HEK293T (cell line): ENCODE measurements around the gene IP6K3.

Source experiments
- CTCF ChIA-PET: fragments of 350-600 bp; formaldehyde crosslinking; extraction: SDS; loops from one replicate; lab custom pipeline; 2021; ENCODE audit warnings: antibody characterized with exemption, inconsistent platforms; lab: Yijun Ruan, JAX
- POLR2A ChIA-PET: fragments of 350-600 bp; formaldehyde crosslinking; extraction: SDS; loops from one replicate; lab custom pipeline; 2020; ENCODE audit warnings: antibody characterized with exemption, inconsistent platforms; lab: Yijun Ruan, JAX
- DNase-seq: peaks from one replicate; pipeline ENCODE4 v3.0.0; 2012; ENCODE audit warnings: mixed read lengths; ENCODE audit errors: extremely low spot score
- ARNT ChIP-seq: fragments of 450-650 bp; IDR thresholded peaks from 2 replicates; pipeline ENCODE4 v1.6.1; 2017; ENCODE audit warnings: mild to moderate bottlenecking
- BHLHE40 ChIP-seq: fragments of 450-650 bp; IDR thresholded peaks from 2 replicates; pipeline ENCODE4 v1.6.1; 2016; ENCODE audit warnings: mild to moderate bottlenecking, moderate library complexity, borderline replicate concordance
- CTBP1 ChIP-seq: fragments of 450-650 bp; IDR thresholded peaks from 2 replicates; pipeline ENCODE4 v1.6.1; 2016; ENCODE audit warnings: borderline replicate concordance
- ELF4 ChIP-seq: fragments of 450-650 bp; IDR thresholded peaks from 2 replicates; pipeline ENCODE4 v1.6.1; 2017; ENCODE audit warnings: antibody characterized with exemption
- FOXA1 ChIP-seq: fragments of 450-650 bp; IDR thresholded peaks from 2 replicates; pipeline ENCODE4 v1.6.1; 2016; ENCODE audit warnings: mild to moderate bottlenecking
- FOXK2 ChIP-seq: fragments of 450-650 bp; IDR thresholded peaks from 2 replicates; pipeline ENCODE4 v1.6.1; 2016; ENCODE audit warnings: mild to moderate bottlenecking
- FOXM1 ChIP-seq: fragments of 450-650 bp; IDR thresholded peaks from 2 replicates; pipeline ENCODE4 v1.6.1; 2017; ENCODE audit warnings: mild to moderate bottlenecking, borderline replicate concordance
- HDGF ChIP-seq: fragments of 450-650 bp; IDR thresholded peaks from 2 replicates; pipeline ENCODE4 v1.6.1; 2017; ENCODE audit warnings: antibody characterized with exemption, borderline replicate concordance
- L3MBTL2 ChIP-seq: fragments of 450-650 bp; conservative IDR thresholded peaks from 2 replicates; pipeline ENCODE4 v1.6.1; 2016; ENCODE audit warnings: mild to moderate bottlenecking
- LEF1 ChIP-seq: fragments of 450-650 bp; IDR thresholded peaks from 2 replicates; pipeline ENCODE4 v1.6.1; 2017; ENCODE audit warnings: mild to moderate bottlenecking, borderline replicate concordance
- NFRKB ChIP-seq: fragments of 450-650 bp; IDR thresholded peaks from 2 replicates; pipeline ENCODE4 v1.6.1; 2016; ENCODE audit warnings: mild to moderate bottlenecking, moderate library complexity
- PKNOX1 ChIP-seq: fragments of 450-650 bp; IDR thresholded peaks from 2 replicates; pipeline ENCODE4 v1.6.1; 2016
- SP1 ChIP-seq: fragments of 450-650 bp; IDR thresholded peaks from 2 replicates; pipeline ENCODE4 v1.6.1; 2017
- SUZ12 ChIP-seq: fragments of 450-650 bp; IDR thresholded peaks from 2 replicates; pipeline ENCODE4 v1.6.1; 2016; ENCODE audit warnings: mild to moderate bottlenecking
- TARDBP ChIP-seq: fragments of 450-650 bp; IDR thresholded peaks from 2 replicates; pipeline ENCODE4 v1.6.1; 2016
- ZNF384 ChIP-seq: fragments of 450-650 bp; IDR thresholded peaks from 2 replicates; pipeline ENCODE4 v1.6.1; 2016

Gene IP6K3

GRCh38 chr6:33761922-33762629 lies 15.4 kb upstream of the IP6K3 start:
- DNase-seq = peak; percentile 50
- ChIA-PET POLR2A (interaction anchor here (3.7 kb wide), 1 partner anchor 51 kb away, joined by 22 read pairs; the partner anchor contains the start of gene UQCC2), CTCF (interaction anchor here (0.6 to 2.6 kb wide), 6 partner anchors 9 to 51 kb away, joined by 3 to 11 read pairs (median 4); partner anchors contain the start of gene UQCC2)
- TF ChIP-seq BHLHE40 (no peak), ZNF384 (no peak), CTBP1 (no peak), HDGF (no peak), L3MBTL2 (no peak), LEF1 (no peak), ARNT (no peak), FOXK2 (no peak), FOXM1 (no peak), NFRKB (no peak), SUZ12 (no peak)

- CTCF ChIA-PET = interaction anchor here (0.6 to 2.6 kb wide), 8 partner anchors 10 to 51 kb away, joined by 3 to 11 read pairs (median 3); partner anchors contain the start of gene UQCC2
- TF ChIP-seq SUZ12 (no peak), ARNT (no peak), TARDBP (no peak), SP1 (no peak), CTBP1 (no peak), FOXM1 (no peak), PKNOX1 (no peak), LEF1 (no peak), ZNF384 (no peak), ELF4 (no peak), HDGF (no peak), L3MBTL2 (no peak), FOXA1 (no peak)
- no peak for DNase-seq
- POLR2A ChIA-PET = interaction anchor here (3.7 kb wide), 1 partner anchor 50 kb away, joined by 22 read pairs; the partner anchor contains the start of gene UQCC2
These were observed 14.8 kb upstream of the IP6K3 start for GRCh38 chr6:33761581-33761921.

GRCh38 chr6:33759887-33760629 lies 13.4 kb upstream of the IP6K3 start:
- CTCF ChIA-PET = interaction anchor here (0.6 to 2.5 kb wide), 10 partner anchors 11 to 261 kb away, joined by 3 to 13 read pairs (median 3); no protein-coding TSS in a partner anchor
- TF ChIP-seq FOXK2 (no peak), ZNF384 (no peak)
- DNase-seq = no peak
- POLR2A ChIA-PET = interaction anchor here (3.7 kb wide), 1 partner anchor 49 kb away, joined by 22 read pairs; the partner anchor contains the start of gene UQCC2

- POLR2A ChIA-PET = interaction anchor here (3.7 kb wide), 1 partner anchor 48 kb away, joined by 22 read pairs; the partner anchor contains the start of gene UQCC2
- DNase-seq = no peak
- TF ChIP-seq SUZ12 = no peak
- TF ChIP-seq FOXA1 = no peak; the same call in 1 of the 2 replicates
- CTCF ChIA-PET = interaction anchor here (0.7 to 2.5 kb wide), 3 partner anchors 12 to 172 kb away, joined by 3 to 13 read pairs (median 5); no protein-coding TSS in a partner anchor
These were observed 12.1 kb upstream of the IP6K3 start for GRCh38 chr6:33758815-33759216.

GRCh38 chr6:33757906-33758305 lies 11.2 kb upstream of the IP6K3 start:
- POLR2A ChIA-PET = interaction anchor here (1.2 to 1.3 kb wide), 2 partner anchors 46 to 187 kb away, joined by 3 to 4 read pairs; partner anchors contain the start of gene UQCC2
- CTCF ChIA-PET = interaction anchor here (0.7 kb wide), 1 partner anchor 13 kb away, joined by 3 read pairs; no protein-coding TSS in a partner anchor
- TF ChIP-seq LEF1 (no peak), TARDBP (no peak), FOXA1 (no peak), ARNT (no peak), CTBP1 (no peak), NFRKB (no peak), ZNF384 (no peak), FOXK2 (no peak), ELF4 (no peak), HDGF (no peak), SP1 (no peak), L3MBTL2 (no peak), SUZ12 (no peak)
- DNase-seq = no peak

GRCh38 chr6:33757113-33757512 lies 10.4 kb upstream of the IP6K3 start:
- no peak for DNase-seq
- no peak for TF ChIP-seq LEF1
- TF ChIP-seq FOXK2 = no peak
- no peak for TF ChIP-seq ARNT
- TF ChIP-seq HDGF = no peak
- TF ChIP-seq ZNF384 = no peak
- TF ChIP-seq SP1 = no peak
- ChIA-PET POLR2A (interaction anchor here (1.2 to 1.3 kb wide), 2 partner anchors 45 to 187 kb away, joined by 3 to 4 read pairs; partner anchors contain the start of gene UQCC2), CTCF (interaction anchor here (0.7 kb wide), 1 partner anchor 14 kb away, joined by 3 read pairs; no protein-coding TSS in a partner anchor)
